Mononuclear cell (primary cell): ENCODE data around the gene FRA10AC1. TPM values are rescaled to one million over a fixed set of nuclear protein-coding genes. Genes with fewer than 3 reads are reported as not detected.
A peak's percentile ranks its signal among the peaks of the same experiment; 100 is the strongest.
"Not testable (repeated sequence)": the region's sequence is repeated elsewhere in the genome, so short reads cannot be mapped to it uniquely, and the experiment has no call there.

Experiments used
- H3K27me3 ChIP-seq: 2 replicates; pipeline ENCODE4 v1.6.0; 2011; ENCODE audit warnings: low read length, control low read depth; ENCODE audit not compliant: insufficient read depth
- H3K4me1 ChIP-seq: 2 replicates; pipeline ENCODE4 v1.5.1; 2011; ENCODE audit warnings: mild to moderate bottlenecking, low read length, control low read depth; ENCODE audit not compliant: insufficient read depth
- H3K4me3 ChIP-seq: 2 replicates; pipeline ENCODE4 v1.5.1; 2011; ENCODE audit warnings: mild to moderate bottlenecking, low read length, moderate library complexity
- H3K9me3 ChIP-seq: 2 replicates; pipeline ENCODE4 v1.5.1; 2011; ENCODE audit warnings: low read depth, mild to moderate bottlenecking, control low read depth, low read length
- total RNA-seq: library from RNA; depleted of rRNA; stranded (reverse); fragments of >200 nt; gene quantifications from one replicate; pipeline ENCODE4 v1.2.3, GENCODE V29; 2012

FRA10AC1 gene
- total RNA-seq, 1 donor, result 12.2 TPM

DNA sequence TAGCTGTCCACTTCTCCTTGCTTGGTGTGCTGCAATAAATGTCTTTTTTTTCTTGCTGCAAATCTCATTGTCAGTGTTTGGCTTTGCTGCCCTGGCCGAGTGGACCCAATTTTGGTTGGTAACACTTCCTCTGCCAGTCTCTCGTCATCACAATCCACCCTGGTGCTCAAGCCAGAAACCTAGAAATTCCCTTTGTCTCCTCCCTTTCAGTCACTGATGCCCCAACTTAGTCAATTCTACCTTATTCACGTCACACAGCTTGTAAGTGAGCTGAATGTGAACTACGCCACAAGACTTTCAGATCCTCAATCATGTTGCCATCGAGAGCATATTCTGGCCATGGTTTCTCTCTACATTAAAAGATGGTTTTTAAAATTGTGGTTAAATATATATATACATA, 13.0 kb upstream of the FRA10AC1 start:
- peaks cover 3% of the 10 kb centered on the region for H3K27me3 ChIP-seq
- H3K4me3 ChIP-seq, result no peak overlapping the region
- H3K9me3 ChIP-seq, result no peaks in the 10 kb centered on the region
- H3K4me1 ChIP-seq, result no peaks in the 10 kb centered on the region

DNA sequence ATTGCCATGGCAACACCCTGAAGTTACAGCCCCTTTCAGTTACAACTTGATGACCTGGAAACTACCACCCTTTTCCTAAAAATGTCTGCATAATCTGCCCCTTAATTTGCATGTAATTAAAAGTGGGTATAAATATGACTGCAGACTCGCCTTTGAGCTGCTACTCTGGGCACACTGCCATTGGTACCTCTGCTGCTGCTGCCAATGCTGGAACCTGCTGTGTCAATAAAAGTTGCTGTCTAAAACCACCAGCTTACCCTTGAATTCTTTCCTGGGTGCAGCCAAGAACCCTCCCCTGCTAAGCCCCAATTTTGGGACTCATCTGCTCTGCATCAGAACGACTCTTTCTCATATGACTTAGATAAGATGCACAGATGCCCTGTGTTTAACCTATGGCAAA, 10.2 kb upstream of the FRA10AC1 start:
- Histone ChIP-seq H3K4me3 (no peak overlapping the region), H3K4me1 (no peaks in the 10 kb centered on the region), H3K9me3 (no peaks in the 10 kb centered on the region), H3K27me3 (peaks cover 7% of the 10 kb centered on the region)

DNA sequence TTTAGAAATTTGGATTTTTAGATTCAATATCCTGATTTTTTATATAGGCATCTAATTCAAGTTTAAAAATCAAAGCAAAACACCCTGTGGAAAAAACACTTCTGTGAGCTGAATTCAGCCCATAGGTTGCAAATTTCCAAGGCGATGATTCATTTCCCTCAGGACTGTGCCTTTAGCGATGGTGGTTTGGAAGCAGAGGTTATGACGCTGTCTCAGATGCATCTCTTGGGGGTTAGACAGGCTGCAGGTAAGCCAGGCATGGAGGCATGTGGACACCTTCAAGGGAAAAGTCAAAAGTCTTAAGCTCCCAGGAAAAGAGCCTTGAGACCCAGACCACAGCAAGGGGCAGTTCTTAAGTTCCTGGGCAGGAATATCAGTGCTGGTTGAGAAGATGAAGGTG, 9.5 kb upstream of the FRA10AC1 start:
- Histone ChIP-seq H3K9me3 (no peaks in the 10 kb centered on the region), H3K4me1 (no peaks in the 10 kb centered on the region), H3K4me3 (no peak overlapping the region)

DNA sequence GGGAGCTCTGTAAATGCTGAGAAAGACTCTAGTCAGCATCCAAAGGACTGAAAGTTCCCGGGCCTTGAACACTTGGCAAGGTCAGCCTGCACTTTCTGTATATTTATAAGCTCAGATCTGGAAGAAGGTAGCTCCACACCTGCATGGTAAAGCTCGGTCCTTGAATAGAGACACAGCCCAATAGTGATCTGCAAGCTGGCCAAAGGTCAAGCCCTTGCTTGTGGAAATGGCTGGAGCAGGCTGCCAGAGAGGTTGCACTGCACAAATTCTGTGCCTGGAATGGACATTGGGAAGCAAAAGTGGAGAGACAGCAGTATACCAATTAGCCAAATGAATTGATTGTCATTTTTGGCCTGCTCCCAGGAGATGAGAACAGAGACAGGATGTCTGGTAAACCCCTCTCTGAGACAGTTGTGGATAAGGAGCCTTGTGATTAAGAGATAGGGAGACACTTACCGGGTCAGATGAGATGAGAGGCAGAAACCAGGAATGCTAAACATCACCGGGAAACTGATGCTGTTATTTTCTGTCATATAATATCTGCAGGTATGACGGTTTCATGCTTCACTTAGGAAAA, 8.0 kb upstream of the FRA10AC1 start:
- H3K4me3 ChIP-seq, result no peak overlapping the region
- no peaks in the 10 kb centered on the region for H3K9me3 ChIP-seq
- H3K27me3 ChIP-seq, result peaks cover 4% of the 10 kb centered on the region
- H3K4me1 ChIP-seq, result no peaks in the 10 kb centered on the region

More for the DNA sequence above, 9.5 kb upstream of the FRA10AC1 start:
- peaks cover 4% of the 10 kb centered on the region for H3K27me3 ChIP-seq

DNA sequence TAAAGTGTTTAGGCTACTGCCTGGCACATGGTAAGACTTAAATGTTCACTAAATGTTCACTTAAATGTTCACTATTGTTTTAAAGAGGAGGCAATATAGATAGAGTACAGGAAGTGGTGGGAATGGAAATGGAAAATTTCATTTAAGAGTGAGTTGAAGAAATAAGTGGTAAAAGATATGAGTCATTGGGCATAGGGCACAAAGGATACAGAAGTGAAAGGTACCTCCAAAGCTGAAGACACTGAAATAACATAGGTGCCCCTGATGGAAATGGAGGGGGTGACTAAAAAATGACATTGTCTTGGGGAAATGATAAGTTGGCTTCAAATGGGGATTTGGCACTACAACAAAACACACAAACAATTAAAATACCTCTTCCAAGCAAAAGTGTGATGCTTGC, 5.2 kb upstream of the FRA10AC1 start:
- peaks cover 4% of the 10 kb centered on the region for H3K27me3 ChIP-seq
- no peaks in the 10 kb centered on the region for H3K9me3 ChIP-seq
- H3K4me1 ChIP-seq, result peaks cover 8% of the 10 kb centered on the region
- no peak overlapping the region for H3K4me3 ChIP-seq

DNA sequence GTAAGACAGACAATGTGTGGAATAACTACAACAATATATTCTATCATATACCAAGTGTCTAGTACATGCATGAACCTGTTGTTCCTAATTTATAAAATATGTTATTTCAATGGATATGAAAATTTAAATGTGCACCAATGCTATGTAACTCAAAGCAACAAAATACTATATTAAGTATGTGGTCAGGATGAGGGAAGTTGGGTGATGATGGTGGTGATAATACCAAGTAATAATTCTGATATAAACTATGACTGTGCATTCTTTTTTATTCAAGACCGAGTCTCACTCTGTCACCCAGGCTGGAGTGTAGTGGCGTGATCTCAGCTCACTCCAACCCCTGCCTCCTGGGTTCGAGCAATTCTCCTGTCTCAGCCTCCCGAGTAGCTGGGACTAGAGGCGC, 2.1 kb upstream of the FRA10AC1 start:
- Histone ChIP-seq H3K27me3 (peaks cover 4% of the 10 kb centered on the region), H3K9me3 (no peaks in the 10 kb centered on the region), H3K4me1 (peaks cover 13% of the 10 kb centered on the region), H3K4me3 (no peak overlapping the region)

DNA sequence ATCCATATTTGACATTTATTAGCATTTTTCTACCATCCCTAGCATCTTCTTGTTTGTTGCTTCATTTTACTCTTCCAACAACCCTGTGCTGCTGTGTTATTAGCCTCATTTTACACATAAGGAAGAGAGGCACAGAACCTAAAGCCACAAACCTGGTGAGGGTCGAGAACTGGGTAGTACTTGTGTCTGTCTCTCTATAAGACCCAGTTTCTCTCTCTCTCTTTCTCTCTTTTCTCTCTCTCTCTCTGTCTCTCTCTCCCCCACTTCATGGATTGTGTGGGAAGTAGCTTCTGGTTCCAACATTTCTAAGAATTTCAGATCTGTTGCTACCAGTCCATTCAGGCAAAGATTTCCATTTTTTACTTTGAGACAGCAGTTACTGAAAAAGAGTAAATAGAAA, 1.4 kb upstream of the FRA10AC1 start:
- no peaks in the 10 kb centered on the region for H3K27me3 ChIP-seq
- H3K9me3 ChIP-seq, result no peaks in the 10 kb centered on the region
- H3K4me1 ChIP-seq, result peaks cover 13% of the 10 kb centered on the region
- no peak overlapping the region for H3K4me3 ChIP-seq

DNA sequence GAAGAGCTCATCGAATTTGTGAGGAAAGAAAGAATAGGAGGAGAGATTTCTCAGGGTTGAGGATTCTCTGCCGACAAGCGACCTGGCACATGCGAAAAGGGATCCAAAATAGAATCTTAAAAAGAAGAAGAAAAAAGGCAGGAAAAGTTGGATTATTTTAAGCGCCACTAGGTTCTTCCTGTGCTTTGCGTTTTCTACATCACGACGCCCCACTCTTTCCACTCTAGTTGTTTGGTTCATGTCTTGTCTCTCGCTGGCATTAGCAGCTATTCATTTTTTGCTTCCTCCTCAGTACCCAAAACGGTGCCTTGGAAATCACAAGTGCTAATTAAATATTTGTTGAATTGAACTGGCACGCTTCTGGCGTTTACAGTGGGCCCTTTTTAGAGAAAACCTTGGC, 674 bp upstream of the FRA10AC1 start:
- peak overlapping the region; percentile 85 for H3K4me3 ChIP-seq
- peaks cover 13% of the 10 kb centered on the region for H3K4me1 ChIP-seq
- no peaks in the 10 kb centered on the region for H3K27me3 ChIP-seq
- no peaks in the 10 kb centered on the region for H3K9me3 ChIP-seq

DNA sequence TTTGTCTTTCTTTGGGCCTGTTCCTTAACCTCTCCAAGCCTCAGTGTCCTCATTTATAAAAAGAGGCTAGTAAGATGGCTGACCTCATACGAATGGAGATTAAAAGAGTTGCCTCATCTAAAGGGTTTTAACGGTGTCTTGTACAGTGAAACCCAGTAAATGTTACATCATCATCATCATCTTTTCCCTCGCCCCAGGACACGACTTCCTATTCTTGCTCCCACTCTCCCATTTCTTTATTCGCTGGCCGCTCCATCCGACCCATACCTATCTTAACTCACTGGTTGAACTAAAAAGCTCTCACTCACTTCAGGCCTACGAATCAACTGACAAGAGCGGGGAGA, 554 bp downstream of the FRA10AC1 start:
- peak overlapping the region; percentile 85 for H3K4me3 ChIP-seq

DNA sequence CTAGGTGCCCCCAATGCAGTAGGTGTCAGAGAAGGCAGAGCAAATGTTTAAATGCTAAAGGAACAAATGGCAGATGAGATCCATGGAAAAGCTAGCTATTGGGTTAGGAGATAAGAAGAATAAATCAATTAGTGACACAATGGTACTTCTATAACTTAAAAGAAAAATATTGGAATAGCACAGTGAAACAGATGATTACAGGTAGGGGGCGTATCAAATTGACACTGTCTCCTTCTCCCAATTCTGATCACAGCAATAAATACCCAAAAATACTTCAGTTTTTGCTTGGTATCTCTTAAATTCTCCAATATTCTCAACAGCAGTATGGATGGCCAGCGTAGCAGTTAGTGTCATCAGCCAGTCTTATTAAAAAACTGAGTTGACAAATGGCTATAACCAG, 5.2 kb downstream of the FRA10AC1 start:
- Histone ChIP-seq H3K9me3 (no peaks in the 10 kb centered on the region), H3K4me3 (no peak overlapping the region), H3K27me3 (no peaks in the 10 kb centered on the region), H3K4me1 (peaks cover 5% of the 10 kb centered on the region)

More for the DNA sequence above, 554 bp downstream of the FRA10AC1 start:
- H3K4me1 ChIP-seq, result peaks cover 13% of the 10 kb centered on the region
- H3K9me3 ChIP-seq, result no peaks in the 10 kb centered on the region
- no peaks in the 10 kb centered on the region for H3K27me3 ChIP-seq

DNA sequence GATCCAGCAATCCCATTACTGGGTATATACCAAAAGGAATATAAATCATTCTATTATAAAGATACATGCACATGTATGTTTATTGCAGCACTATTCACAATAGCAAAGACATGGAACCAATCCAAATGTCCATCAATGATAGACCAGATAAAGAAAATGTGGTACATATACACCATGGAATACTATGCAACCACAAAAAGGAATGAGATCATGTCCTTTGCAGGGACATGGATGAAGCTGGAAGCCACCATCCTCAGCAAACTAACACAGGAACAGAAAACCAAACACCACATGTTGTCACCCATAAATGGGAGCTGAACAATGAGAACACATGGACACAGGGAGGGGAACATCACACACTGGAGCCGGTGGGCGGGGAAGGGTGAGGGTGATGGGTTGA, 5.8 kb downstream of the FRA10AC1 start:
- not testable (repeated sequence) for H3K9me3 ChIP-seq, H3K4me3 ChIP-seq, H3K27me3 ChIP-seq, H3K4me1 ChIP-seq

DNA sequence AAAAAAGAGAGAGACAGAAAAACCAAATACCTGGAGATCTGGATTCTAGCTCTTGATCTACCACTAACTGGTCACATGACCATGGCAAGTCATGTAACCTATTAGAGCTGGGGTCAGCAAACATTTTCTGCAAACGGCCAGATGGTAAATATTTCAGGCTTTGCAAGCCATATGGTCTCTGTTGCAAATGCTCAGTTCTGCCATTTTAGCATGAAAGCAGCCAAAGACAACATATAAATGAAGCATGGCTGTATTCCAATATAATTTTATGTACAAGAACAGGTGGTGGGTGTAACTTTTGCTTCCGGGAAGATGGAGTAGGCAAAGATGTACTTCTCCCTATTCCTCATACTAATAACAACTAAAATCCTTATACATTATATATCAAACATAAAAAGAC, 6.7 kb downstream of the FRA10AC1 start:
- Histone ChIP-seq H3K4me1 (no peaks in the 10 kb centered on the region), H3K27me3 (no peaks in the 10 kb centered on the region), H3K4me3 (no peak overlapping the region), H3K9me3 (no peaks in the 10 kb centered on the region)

DNA sequence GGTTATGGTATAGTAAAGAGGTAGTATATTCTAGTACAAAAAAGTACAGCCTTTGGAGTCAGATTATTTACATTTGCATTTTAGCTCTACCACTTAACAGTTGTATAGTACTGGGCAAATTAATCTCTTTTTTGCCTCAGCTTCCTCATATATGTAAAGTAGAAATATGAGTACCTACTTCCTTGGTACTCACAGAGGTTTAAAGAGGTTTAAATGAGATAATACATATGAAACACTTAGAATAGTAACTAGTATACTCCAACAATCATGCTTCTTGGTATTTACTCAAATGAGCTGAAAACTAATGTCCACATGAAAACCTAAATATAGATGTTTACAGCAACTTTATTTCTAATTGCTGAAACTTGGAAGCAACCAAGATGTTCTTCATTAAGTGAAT, 14.7 kb downstream of the FRA10AC1 start:
- Histone ChIP-seq H3K4me1 (no peaks in the 10 kb centered on the region), H3K27me3 (no peaks in the 10 kb centered on the region), H3K9me3 (no peaks in the 10 kb centered on the region), H3K4me3 (no peak overlapping the region)

DNA sequence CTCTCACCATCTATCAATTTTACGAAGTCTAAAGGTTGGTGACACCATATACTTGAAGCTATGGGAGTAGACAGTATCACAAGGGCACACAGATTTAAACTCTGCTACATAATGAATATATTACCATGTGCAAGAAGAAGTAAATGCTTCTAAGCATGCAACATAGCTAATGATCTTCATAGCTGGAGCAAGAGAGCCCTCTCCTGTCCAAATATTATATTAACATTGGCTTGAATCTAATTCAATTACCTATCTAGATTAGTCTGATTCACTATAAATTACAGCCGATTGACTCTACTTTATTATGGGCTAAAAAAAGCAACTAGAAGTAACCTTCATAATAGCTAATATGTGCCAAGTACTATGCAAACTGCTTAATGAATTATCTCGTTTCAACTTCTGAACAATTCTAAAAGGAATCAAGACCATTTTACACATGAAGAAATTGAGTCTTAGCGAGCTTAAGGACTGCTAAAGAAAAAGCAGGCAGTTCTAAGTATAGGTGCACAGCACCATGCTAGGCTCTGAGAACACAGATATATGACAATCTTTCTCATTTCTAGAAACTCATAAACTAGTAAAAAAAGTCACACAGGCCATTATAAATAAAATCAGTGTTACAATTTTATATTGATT, 21.9 kb downstream of the FRA10AC1 start:
- Histone ChIP-seq H3K9me3 (no peaks in the 10 kb centered on the region), H3K4me1 (no peaks in the 10 kb centered on the region), H3K27me3 (no peaks in the 10 kb centered on the region), H3K4me3 (no peak overlapping the region)

DNA sequence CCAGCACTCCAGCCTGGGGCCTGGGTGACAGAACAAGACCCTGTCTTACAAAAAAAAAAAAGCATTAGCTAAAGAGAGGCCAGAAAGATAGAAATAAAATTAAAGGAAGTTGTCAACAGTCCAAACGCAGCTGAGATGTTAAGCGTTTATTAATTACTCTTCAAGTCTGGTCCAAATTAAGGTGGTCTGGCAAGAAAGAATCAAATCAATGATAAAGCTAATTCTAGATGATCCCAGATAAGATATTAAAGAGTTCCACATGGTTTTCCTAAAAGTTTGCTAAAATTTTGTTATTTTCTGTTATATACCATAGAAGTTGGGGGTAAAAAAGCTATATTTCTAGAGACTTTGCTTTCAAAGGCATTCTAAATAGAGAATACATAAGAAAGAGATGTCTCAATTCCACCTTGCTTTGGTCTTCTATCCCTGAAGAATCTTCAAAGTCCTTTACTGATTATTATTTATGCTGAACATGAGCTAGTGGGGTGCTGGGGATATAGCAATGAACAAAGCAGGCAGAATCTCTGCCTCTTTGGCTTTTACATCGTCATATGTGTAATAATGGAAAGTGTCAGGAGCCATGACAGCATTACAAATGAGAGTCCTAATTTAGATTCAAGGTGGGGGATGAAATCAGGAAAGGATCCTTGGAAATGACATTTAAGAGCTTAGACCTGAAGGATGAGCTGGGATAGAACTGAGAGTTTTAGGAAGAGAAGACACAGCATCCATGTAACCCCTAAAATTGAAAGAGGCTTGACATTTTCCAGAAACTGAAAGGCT, 23.4 kb downstream of the FRA10AC1 start:
- Histone ChIP-seq H3K27me3 (no peaks in the 10 kb centered on the region), H3K4me1 (no peaks in the 10 kb centered on the region), H3K9me3 (no peaks in the 10 kb centered on the region), H3K4me3 (no peak overlapping the region)

DNA sequence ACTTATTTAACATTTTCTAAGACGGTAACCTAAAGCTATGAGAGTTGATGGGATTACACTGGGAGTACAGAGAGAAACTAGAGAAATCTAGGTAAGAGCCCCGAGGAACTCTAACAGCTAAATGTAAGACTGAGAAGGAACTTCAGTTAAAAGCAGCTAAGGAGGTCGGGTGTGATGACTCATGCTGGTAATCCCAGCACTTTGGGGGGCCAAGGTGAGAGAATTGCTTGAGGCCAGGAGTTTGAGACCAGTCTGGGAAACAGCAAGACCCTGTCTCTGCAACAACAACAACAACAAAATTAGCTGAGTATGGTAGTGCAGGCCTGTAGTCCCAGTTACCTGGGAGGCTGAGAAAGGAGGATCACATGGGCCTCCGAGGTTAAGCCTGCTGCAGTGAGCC, 24.0 kb downstream of the FRA10AC1 start:
- H3K4me1 ChIP-seq, result no peaks in the 10 kb centered on the region
- H3K9me3 ChIP-seq, result no peaks in the 10 kb centered on the region
- no peaks in the 10 kb centered on the region for H3K27me3 ChIP-seq
- H3K4me3 ChIP-seq, result no peak overlapping the region
